GM19395 (cell line): Measurements from ENCODE around the gene IQCE.
A peak's percentile ranks its signal among the peaks of the same experiment; 100 is the strongest.

ENCODE experiments used
- ATAC-seq: cut with Tn5 transposase; IDR thresholded peaks from one replicate; pipeline ENCODE4 v1.9.1; 2021; ENCODE audit warnings: mild to moderate bottlenecking, moderate library complexity; ENCODE audit not compliant: unreplicated experiment

IQCE gene

DNA sequence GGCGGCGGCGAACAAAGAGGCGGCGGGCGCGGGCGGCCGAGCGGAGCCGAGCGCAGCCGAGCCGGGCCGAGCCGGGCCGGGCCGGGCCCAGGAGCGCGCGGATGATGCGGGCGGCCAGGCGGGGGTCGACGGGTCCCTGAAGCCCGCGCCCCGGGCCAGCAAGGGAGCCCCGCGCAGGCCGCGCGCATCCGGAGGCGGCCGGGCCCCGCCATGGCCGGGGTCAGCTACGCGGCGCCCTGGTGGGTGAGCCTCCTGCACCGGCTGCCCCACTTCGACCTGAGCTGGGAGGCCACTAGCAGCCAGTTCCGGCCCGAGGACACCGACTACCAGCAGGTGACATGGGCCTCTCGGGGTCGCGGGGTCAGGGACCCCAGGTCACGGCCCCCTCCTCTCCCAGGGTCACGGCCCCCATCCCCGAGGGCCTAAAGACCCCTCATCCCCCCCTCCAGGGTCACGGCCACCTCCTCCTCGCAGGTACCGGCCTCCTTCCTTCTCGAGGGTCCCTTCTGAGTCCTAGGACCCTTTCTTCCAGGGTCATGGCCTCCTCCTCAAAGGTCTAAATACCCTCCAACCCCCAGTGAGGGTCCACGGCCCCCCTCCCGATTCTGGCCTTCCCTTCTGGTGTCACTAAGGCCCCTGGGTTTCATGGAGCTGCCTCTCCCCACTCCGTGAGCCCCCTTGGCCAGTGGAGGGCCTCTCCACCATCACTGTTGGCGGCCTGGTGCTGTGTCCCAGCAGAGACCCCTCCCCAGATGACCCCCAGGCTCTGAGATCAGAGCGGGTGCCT lies 73.4 kb downstream of the IQCE start, which contains the start of gene TTYH3:
Gene TTYH3, plus strand, starts transcription at position 41 of the 787 bp plus-strand sequence. Its CDS starts 170 bp downstream, at position 211.
- peak; percentile 36 for ATAC-seq

DNA sequence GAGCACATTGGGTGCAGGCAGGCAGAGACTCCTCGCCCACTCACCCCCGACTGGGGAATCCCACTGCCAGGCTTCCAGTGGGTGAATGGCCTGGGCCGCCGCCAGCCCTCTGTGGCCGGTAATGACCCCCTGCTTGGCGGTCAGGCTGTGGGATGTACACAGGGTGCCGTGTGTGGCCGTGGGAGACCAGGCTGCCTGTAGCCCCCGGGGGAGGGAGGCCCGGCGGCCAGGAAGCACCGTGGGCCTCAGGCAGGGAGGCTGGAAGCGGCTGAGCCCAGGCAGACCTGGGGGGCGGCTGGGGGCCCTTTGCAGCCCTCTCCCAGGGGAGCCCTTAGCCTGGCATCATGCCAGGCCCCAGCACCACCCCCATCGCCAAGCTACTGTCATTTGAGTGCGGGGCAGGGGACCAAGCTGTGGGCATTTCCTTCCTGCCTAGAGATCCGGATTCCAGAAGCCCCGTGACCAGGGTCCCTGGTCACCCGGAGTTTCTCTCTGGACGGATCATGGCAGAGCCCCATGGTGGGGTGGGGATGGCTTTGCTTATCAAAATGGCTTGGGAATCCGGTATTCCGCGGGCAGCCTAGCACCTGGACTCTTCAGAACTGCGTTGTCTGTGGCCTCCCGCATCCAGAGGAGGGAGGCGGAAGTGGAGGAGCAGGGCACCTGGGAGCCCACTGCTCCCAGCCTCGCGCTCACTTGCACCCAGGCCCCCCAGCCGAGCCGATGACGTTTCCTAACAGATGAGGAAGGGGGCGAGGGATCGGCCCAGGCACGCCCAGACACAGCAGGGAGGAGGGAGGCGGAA lies 74.2 kb downstream of the IQCE start:
- ATAC-seq = no peak

DNA sequence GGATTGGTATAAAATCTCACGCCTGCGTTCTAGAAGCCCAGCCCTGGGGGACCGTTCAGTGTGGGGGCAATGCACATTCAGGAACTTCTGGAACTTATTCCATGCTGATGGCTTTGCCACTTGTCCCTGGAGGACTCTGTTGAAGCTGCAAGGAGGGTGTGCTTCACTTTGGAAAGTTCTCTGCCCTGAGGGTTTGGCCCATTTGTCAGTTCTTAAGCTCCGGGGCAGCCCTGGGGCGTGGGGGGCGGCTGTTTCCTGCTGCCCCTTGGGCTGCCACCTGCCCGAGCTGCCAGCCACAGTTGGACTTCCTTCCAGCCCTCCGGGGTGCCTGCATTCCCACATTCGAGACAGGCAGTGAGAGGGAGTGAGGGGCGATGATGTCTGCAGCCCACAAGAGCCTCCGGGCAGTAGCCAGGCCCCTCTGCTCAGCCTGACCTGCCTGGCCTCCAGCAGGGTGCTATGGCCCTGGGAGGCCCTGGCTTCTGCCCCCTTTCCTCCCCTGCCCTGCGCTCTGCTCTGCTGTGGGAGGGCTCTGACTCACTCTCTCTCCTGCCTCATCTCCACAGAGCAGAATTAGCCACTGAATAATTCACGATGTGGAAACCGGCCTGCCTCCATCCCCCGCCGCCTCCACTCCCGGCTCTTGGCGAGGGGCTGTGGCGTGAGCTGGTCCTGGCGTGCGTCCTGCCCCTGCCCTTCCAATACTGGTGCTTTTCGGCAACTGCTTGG lies 74.9 kb downstream of the IQCE start:
- no peak for ATAC-seq

DNA sequence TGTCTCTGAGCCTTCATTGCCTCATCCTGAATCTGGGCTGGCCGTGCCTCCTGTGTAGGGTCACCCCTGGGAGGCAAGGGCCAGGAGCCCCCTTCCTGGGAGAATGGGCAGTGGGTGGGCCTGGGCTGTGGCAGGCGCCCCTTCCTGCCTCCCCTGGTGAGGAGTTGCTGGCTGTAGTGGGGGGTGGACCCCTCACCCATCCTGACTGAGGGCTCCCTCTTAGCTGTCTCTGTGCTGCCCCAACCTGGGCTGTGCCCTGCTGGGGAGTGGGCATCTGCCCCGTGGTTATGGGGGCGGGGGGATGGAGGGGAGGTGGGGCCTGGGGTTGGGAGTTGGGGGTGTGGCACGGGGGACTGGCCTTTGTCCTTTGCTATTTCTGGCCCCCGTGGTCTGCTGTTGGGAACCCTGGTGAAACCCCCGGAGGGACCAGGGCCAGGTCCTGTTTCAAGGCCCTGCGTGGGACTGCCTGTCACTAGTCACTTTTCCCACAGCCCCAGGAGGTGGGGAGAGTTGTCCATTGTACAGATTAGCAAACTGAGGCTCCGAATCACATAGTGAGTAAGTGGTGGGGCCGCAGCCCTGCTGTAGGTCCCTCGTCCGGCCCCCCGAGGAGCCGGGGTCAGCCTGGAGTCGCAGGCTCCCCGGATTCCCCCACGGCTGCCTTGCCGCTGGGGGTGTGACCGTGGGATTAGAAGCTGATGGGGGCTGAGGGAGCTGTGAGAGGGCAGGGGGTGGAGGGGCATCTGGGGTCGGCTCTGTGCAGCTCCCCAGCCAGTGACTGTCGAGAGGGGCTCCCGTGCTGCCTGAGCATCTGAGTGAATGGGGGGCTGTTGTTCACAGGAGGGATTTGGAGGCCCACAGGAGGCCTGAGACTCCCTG lies 75.7 kb downstream of the IQCE start:
- no peak for ATAC-seq

DNA sequence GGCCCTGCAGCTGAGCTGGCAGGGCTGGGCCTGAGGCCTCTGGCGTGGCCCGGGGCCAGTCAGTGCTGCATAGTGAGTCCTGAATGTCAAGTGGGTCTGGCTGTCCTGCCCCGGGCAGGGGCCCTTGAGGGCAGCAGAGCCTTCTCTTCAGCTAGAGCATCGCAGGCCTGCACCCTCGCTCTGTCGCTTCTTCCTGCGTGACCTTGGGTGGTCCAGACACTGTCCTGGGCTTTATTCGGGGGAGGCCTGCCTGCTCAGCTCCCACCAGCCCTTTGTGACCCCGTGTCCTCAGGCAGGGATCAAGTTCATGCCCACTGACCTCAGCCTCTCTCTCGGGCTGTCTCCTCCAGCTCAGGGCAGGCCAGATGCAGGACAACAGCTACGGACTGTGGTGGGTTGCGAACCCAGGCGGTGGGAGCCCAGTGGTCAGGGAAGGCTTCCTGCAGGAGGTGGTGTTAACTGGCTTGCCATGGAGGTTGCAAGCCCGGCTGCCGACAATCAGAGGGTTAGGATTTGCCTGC lies 76.4 kb downstream of the IQCE start:
- ATAC-seq = no peak

DNA sequence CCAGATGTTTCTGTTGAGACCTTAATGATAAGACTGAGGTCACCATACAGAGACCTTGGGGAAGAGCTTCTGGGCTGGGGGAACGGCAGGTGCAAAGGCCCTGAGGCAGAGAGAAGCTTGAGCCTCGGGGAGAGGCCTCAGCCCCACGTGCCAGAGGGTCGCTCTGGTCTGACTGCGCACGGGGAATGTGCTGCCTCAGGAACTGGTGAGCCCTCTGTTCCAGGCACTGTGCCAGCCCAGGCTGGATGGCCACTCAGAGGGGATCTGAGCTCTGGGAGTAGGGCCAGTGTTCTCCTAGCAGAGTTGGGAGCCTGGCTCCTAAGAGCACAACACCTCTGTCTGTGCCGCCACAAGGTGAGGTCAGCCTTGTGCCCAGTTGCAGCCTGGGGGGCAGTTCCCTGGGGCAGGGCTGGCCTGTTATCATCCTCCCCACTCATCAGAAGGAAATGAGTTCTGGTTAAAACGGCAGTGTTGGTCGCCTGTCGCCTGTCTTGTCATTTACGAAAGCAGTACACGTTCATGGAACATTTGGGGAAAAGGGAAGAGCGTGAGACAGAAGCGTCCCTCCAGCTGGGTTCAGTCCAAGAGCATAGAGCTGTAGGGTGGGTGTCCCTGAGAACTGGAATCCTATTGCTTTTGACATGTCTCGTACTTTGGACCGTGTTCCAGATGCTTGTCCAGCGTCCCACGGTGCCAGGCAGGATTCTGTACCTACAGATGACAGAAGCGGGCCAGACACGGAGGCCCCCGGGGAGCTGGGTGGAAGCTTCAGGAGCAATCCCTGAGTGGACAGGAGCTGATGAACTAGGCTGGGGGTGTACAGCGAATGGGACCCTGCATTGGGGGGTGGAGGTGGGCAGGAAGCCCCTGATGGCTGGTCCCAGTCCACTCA lies 77.3 kb downstream of the IQCE start:
- ATAC-seq = no peak

DNA sequence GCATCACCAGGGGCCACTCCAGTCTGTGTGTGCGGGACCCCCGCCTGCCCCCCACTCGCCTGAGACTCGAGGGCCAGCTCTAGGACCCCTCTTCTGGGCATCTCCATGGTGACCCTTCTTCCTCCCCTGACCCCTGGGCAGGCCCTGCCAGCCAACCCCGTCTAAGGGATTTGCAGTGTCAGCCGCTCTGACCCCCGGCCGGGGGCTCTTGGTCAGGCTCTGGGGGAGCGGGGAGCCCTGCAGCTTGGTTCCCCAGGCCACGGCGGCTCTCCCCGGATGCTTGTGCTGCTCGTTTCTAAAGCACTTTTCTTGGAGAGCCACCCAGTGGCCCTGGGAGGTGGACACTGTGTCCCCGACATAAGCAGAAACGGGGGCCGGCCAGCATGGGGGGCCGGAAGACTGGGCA lies 78.3 kb downstream of the IQCE start:
- no peak for ATAC-seq

DNA sequence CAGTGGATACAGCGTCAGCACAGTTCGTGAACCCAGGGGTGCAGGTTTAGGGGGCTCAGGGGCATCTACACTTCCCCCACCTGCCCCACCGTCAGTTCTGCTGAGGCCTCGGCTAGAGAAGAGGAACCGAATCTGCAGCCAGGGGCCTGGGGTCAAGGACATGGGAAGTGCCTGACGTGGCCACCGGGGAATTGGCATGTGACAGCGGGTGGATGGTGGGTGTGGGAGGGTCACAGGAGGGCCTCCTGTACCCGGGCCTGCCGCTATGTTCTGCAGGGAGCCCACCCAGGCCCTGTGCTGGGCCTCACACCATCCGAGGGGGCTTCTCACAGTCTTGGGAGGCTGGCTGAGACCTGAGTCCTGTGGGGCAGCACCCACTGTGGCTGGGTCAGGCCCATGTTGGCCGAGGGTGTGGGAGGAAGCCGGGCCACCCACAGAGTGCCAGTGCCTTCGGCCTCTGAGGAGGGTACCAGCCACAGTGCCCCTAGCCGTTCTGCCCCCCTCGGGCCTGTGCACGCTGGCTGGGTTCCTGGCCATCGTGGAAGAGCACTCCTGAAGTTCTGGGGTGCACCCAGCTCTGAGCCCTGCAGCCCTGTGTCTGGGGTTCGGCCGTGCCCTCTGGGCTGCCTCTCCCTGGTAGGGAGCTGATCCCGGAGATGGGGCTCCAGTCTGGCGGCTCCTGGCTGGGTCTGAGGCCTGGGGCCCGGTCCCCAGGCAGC lies 78.9 kb downstream of the IQCE start:
- ATAC-seq = peak; percentile 30

DNA sequence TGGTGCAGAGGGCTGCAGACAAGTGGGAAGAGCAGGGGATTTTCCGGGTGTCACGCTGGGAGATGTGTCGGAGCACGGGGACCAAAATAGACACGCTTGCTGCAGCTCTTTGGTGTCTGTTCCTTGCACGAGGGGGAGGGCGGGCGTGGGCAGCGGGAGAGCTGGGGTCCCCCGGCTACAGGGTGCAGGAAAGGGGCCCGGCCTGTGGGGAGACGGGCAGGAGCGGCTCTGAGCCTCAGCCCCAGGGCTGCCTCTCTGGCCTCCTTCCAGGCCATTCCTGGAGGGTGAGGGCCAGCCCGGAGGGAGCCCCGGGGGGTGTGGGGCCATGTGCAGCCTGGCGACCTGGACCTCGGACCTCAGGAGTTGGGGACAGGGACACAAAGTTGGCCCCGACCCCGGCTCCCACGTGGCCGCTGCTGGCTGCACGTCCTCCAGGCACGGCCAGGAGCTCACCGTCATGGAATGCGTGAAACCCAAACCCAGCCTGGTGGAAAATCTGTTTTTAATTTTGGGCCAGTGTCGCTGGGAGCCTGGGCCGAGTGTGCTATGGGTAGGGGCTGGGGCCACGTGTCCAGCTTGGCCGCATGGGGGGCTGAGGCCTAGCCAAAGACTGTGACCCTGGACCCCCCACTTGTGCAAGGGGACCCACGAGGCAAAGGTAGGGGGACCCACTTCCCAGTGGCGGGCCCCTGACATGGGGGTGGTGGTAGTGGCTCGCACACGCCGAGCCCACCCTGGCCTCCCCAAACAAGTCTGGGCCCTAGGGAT lies 79.6 kb downstream of the IQCE start:
- no peak for ATAC-seq

DNA sequence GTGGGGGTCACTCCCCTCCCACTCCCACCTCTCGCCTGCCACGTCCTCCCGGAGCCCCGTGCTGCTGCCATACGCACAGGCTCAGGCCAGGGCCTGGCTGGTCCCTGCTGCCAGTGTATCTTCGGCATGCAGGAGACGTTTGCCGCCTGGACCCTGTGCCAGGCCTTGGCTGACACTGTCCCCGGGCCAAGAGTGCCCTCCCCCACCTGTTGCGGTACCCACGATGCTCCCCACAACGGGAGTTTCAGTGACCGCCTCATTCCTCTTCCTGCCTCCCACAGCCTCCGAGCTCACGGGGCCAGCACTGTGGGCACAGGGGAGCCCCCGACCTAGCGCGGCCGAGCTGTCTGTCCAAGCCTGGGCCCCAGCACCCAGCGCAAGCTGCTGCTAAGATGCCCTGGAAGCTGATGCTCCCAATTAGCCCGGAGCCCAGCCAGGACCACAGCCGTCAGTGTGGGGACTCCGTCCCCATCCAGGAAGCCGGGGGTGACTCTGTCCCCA lies 80.5 kb downstream of the IQCE start:
- no peak for ATAC-seq

DNA sequence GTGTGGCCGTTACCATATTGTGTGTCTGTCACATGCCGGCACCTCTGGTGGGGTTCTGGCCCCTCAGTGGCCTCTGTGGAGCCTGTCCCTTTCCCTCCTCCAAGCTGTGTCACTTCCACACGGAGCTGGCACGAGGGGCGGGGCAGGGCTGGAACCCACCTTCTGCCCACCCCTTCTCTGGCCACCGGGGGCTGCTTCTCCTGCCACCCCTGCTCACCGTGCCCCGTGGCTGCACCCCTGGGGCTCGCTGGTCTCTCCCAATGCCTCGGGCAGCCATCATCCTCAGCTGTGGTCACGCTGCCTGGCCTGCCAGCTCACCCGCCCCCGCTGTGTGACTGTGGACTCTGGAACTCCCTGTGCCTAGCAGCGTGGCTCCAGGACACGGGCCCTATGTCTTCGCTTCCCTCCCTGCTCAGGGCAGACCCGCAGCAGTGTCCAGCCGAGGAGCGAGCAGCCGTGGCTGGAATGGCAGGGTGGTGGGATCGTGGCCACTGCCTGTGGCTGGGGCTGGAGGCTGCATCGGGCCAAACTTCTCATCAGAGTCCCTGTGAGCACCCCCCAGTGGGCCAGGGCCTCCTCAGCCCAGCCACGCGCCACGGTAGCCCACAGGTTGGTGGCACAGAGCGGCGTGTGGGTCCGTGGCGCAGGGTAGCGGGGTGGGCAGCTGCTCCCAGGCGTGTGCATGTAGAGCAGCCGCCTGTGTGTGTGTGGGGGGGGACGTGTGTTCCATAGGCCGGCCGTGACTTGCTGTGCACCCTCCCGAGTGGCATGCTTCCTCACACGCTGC lies 81.1 kb downstream of the IQCE start:
- no peak for ATAC-seq

DNA sequence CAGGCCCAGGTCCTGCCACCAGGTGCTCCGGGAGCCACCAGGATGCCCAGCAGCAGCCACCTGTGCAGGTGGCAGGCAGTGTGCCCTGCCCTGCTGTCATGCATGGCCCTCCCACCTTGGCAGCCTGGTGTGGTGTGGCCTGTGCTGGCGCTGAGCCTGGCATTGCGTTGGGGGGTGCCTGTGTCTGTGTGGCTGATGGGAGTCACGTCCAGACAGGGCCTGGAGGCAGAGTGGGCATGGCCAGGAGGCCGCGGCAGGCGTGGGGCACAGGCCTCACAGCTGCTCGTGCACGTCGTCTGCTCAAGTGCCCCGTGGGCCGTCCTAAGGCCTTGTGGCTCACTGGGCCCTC lies 81.7 kb downstream of the IQCE start:
- ATAC-seq = no peak

DNA sequence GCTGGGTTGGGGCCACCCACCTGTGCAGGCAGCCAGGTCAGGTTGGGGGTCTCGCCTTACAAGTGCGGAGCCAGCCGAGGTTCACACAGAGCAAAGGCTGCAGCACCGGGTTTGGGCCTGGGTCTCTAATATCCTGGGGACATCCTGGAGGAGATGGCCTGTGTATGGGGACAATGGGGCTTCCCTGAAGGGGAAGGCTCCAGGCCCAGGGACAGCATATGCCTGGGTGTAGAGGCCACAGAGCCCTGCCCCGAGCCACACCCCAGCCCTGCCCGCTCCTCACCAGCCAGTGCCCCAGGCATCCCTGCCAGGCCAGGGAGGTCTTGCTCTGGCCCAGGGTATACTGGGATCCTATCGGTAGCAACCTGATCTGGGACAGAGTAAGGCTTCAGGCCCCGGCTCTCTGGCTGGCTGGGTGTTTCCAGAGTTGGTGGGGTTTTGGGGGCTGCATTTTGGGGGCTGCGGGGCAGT lies 82.1 kb downstream of the IQCE start:
- ATAC-seq = no peak

DNA sequence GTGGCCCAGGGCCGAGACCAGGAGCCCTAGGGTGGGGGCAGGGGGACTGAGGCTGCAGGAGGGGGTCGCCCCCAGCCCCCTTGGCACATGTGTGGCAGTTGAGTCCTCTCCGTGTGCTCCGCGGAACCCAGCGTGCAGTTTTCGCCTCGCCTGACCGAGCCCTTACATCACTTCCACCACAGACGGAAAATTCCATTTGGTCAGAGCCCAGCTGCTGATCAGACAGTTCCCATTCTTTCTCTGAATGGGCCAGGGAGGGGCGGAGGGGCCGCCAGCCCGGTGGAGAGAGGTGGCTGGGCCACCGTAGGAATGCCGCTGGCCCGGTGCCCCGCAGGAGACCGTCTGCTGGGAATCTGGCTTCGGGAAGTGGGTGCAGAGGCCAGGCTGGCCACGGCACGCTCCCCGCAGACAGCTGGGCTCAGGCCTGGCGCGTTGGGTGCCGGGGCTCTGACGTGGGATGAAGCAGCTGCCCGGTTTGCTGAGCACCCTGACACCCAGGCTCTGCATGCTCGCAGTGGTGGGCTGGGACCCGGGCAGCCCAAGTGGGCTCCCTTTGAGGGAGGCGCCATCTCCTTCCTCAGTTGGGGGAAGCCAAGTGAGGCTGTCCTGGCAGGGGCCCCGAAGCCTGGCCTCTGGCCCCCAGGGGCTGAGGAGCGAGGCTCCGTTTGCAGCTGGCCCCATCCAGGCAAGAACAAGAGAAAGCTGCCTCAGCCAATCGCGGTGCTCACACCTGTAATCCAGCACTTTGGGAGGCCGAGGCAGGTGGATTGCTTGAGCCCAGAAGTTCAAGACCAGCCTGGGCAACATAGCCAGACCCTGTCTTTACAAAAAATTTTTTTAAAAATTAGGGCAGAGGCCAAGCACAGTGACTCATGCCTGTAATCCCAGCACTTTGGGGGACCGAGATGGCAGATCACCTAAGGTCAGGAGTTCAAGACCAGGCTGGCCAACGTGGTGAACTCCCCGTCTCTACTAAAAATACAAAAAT lies 82.9 kb downstream of the IQCE start:
- peak; percentile 53 for ATAC-seq

DNA sequence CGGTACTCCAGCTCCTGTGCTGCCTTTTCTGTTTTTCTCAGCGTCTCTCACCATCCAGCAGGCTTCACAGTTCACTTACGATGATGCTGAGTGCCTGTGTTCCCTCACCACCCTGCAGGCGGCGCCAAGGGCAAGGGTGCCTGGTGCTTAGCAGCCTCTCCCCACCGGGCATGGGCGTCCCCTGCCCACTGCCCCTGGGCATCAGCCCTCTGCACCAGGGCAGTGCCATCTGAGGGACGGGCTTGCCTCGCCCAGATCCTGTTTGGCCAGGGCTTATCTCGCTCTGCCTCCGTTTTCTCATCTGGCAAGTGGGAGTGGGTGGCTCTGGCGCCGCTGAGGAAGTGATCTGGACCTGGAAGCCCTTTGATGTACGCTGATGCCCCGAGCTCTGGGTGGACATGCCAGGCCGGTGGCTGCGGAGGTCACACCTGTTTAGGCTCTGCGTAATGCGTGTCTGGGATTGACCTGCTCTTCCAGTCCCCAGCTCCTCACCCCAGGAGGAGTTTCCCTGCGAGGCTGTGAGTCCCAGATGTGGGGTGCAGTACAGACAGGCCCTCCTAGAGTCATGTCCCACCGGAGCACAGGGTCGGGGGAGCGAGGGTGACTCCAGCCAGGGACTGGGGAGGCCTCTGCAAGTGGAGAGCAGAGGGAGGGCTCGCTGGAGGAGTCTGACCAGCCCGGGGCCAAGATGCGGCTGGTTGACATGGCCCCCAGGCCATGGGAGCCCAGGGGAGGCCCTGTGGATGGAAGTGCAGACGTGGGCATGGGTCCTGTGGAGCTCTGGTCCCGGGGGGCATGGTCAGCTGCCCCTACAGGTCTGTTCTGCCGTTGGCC lies 84.8 kb downstream of the IQCE start:
- ATAC-seq = no peak
